ENCODE measurements around the gene SLC25A30.

SLC25A30 gene

DNA sequence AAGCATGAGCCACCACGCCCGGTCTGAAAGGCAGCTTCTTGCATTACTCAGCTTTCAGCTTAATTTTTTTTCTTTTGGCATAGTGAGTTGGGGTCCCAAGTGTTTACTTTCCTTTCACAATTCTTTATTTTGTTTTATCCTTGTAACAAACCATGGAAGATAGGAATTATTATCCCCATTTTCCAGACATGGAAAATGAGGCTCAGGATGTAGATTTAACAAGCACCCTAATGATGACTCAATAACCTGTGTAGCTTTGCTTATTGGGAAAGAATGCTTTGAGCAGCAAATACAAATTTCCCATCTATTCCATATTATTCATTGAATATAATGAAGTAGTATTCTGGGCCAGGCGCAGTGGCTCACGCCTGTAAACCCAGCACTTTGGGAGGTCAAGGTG, 33.1 kb upstream of the SLC25A30 start:
- Histone ChIP-seq H4K20me1 (ENCODE audit: insufficient read depth, low read length) (no peaks in the 10 kb centered on the region), H3K9me3 (ENCODE audit: insufficient read depth, low read length, severe bottlenecking) (no peaks in the 10 kb centered on the region), H3K36me3 (ENCODE audit: insufficient read depth, low read length) (no peaks in the 10 kb centered on the region), H2AFZ (ENCODE audit: low read depth, low read length) (no peak overlapping the region), H3K9ac (ENCODE audit: low read depth, low read length) (no peak overlapping the region), H3K27ac (ENCODE audit: low read length) (no peak overlapping the region), H3K4me2 (ENCODE audit: insufficient read depth, low read length) (no peak overlapping the region), H3K79me2 (ENCODE audit: insufficient read depth, low read length) (no peaks in the 10 kb centered on the region), H3K27me3 (ENCODE audit: insufficient read depth, low read length, poor library complexity) (no peaks in the 10 kb centered on the region), H3K4me3 (ENCODE audit: low read depth in 1 of 2, low read length in 2 of 2) (no peak overlapping the region), H3K4me1 (ENCODE audit: insufficient read depth, low read length) (no peaks in the 10 kb centered on the region)
- no peak for ATAC-seq (ENCODE audit: insufficient read depth, low read depth)
- no peak for DNase-seq
- no peak for TF ChIP-seq EZH2 (IDR thresholded peaks at IDR 0.05; ENCODE audit: borderline replicate concordance, low read depth, low read length, severe bottlenecking)
- TF ChIP-seq, protein P1, sequence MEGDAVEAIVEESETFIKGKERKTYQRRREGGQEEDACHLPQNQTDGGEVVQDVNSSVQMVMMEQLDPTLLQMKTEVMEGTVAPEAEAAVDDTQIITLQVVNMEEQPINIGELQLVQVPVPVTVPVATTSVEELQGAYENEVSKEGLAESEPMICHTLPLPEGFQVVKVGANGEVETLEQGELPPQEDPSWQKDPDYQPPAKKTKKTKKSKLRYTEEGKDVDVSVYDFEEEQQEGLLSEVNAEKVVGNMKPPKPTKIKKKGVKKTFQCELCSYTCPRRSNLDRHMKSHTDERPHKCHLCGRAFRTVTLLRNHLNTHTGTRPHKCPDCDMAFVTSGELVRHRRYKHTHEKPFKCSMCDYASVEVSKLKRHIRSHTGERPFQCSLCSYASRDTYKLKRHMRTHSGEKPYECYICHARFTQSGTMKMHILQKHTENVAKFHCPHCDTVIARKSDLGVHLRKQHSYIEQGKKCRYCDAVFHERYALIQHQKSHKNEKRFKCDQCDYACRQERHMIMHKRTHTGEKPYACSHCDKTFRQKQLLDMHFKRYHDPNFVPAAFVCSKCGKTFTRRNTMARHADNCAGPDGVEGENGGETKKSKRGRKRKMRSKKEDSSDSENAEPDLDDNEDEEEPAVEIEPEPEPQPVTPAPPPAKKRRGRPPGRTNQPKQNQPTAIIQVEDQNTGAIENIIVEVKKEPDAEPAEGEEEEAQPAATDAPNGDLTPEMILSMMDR (IDR thresholded peaks at IDR 0.05; ENCODE audit: borderline replicate concordance, extremely low read depth, low read length, poor library complexity, severe bottlenecking), result no peak

DNA sequence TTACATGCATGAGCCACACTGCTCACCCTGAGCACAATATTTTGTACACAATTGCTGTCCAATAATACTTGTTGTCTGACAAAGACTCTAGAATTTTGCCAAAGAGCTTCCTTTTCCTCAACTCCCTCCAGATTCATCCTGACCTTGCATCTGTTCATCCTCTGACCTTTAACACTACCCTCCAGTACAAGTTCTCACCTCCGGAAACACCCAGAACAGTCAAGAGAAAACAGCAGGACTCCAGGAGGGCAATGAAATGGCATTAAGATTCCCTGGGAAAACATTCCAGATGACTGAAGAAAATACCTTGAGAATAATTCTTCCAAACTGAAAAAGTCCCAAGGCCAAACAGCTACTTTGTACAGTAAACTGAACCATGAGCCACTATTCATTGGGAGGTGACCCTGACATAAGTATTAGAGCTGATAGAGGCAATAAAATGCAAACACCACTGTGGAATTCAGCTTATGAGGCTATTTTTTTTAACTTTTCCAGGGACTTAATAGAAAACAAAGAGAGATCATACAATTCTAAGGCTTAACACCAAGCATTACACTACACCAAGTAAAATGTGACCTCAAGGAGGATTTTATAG, 30.9 kb upstream of the SLC25A30 start:
- no peak for DNase-seq
- TF ChIP-seq, protein P1 (IDR thresholded peaks at IDR 0.05; ENCODE audit: borderline replicate concordance, extremely low read depth, low read length, poor library complexity, severe bottlenecking), result no peak

DNA sequence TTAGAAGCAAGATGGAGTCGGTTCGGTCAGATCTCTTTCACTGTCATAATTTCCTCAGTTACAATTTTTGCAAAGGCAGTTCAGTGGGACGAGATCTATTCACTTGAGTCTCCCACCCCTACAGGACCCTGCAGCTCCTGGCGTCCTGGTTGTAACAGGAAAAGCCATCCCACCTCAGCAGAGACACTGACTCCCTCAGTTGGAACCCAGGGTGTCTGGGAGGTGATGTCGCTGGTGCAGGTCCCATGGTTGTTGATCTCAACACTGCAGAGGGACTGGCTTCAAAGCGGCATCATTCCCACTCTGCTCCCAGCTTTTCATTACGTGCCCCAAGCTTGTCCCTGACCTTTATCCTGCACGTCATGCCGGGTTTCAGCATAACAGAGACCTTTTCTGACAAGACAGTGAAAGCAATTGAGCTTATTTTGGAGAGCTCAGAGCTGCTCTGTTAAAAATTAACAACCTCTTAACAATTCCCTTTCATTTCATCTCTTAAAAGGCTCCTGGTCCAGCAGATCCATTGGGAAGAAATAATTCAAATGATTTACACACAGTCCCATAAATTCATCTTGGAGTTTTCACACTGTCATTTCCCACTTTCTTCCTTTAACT, 29.0 kb upstream of the SLC25A30 start:
- Histone ChIP-seq H3K4me1 (ENCODE audit: insufficient read depth, low read length) (no peaks in the 10 kb centered on the region), H3K79me2 (ENCODE audit: insufficient read depth, low read length) (no peaks in the 10 kb centered on the region), H3K9ac (ENCODE audit: low read depth, low read length) (no peak overlapping the region), H4K20me1 (ENCODE audit: insufficient read depth, low read length) (no peaks in the 10 kb centered on the region), H3K4me2 (ENCODE audit: insufficient read depth, low read length) (no peak overlapping the region), H2AFZ (ENCODE audit: low read depth, low read length) (no peak overlapping the region), H3K9me3 (ENCODE audit: insufficient read depth, low read length, severe bottlenecking) (no peaks in the 10 kb centered on the region), H3K27ac (ENCODE audit: low read length) (no peak overlapping the region), H3K36me3 (ENCODE audit: insufficient read depth, low read length) (no peaks in the 10 kb centered on the region), H3K4me3 (ENCODE audit: low read depth in 1 of 2, low read length in 2 of 2) (no peak overlapping the region), H3K27me3 (ENCODE audit: insufficient read depth, low read length, poor library complexity) (no peaks in the 10 kb centered on the region)
- DNase-seq, result no peak
- no peak for TF ChIP-seq EZH2 (IDR thresholded peaks at IDR 0.05; ENCODE audit: borderline replicate concordance, low read depth, low read length, severe bottlenecking)
- TF ChIP-seq, protein P1 (IDR thresholded peaks at IDR 0.05; ENCODE audit: borderline replicate concordance, extremely low read depth, low read length, poor library complexity, severe bottlenecking), result no peak
- no peak for ATAC-seq (ENCODE audit: insufficient read depth, low read depth)

More for the DNA sequence above, 30.9 kb upstream of the SLC25A30 start:
- Histone ChIP-seq H3K27ac (ENCODE audit: low read length) (no peak overlapping the region), H3K9me3 (ENCODE audit: insufficient read depth, low read length, severe bottlenecking) (no peaks in the 10 kb centered on the region), H3K27me3 (ENCODE audit: insufficient read depth, low read length, poor library complexity) (no peaks in the 10 kb centered on the region), H3K9ac (ENCODE audit: low read depth, low read length) (no peak overlapping the region), H2AFZ (ENCODE audit: low read depth, low read length) (no peak overlapping the region), H3K36me3 (ENCODE audit: insufficient read depth, low read length) (no peaks in the 10 kb centered on the region), H3K4me1 (ENCODE audit: insufficient read depth, low read length) (no peaks in the 10 kb centered on the region), H4K20me1 (ENCODE audit: insufficient read depth, low read length) (no peaks in the 10 kb centered on the region), H3K79me2 (ENCODE audit: insufficient read depth, low read length) (no peaks in the 10 kb centered on the region), H3K4me2 (ENCODE audit: insufficient read depth, low read length) (no peak overlapping the region), H3K4me3 (ENCODE audit: low read depth in 1 of 2, low read length in 2 of 2) (no peak overlapping the region)
- no peak for ATAC-seq (ENCODE audit: insufficient read depth, low read depth)
